HepG2 (cell line): Measurements from ENCODE around the gene WWTR1. TPM values are rescaled to one million over a fixed set of nuclear protein-coding genes. Genes with fewer than 3 reads are reported as not detected.
A peak's percentile ranks its signal among the peaks of the same experiment; 100 is the strongest.

Experiments used
- BRCA1 ChIP-seq: sonication (generic); formaldehyde crosslinking; IDR thresholded peaks from 2 replicates; pipeline ENCODE4 v1.4.0; 2020; ENCODE audit warnings: missing genetic modification reagents
- EHMT2 ChIP-seq: fragments of 200-600 bp; sonication (generic); IDR thresholded peaks from 2 replicates; pipeline ENCODE4 v1.7.0; 2017; ENCODE audit warnings: antibody characterized with exemption, low read depth, low read length, borderline replicate concordance
- HCFC1 ChIP-seq: fragments of 150-350 bp; IDR thresholded peaks from 2 replicates; pipeline ENCODE4 v1.6.1; 2014; ENCODE audit warnings: low read depth, low read length
- HNRNPH1 ChIP-seq: fragments of 200-400 bp; formaldehyde crosslinking; optimal IDR thresholded peaks from 2 replicates; pipeline ENCODE3; 2017; ENCODE audit warnings: mild to moderate bottlenecking, low read depth, low read length
- HOXD1 ChIP-seq: sonication (generic); formaldehyde crosslinking; IDR thresholded peaks from 2 replicates; pipeline ENCODE4 v1.5.0; 2020; ENCODE audit warnings: missing genetic modification reagents
- KMT2B ChIP-seq: IDR thresholded peaks from 2 replicates; pipeline ENCODE4 v1.6.1; 2016; ENCODE audit warnings: missing genetic modification reagents, missing compliant biosample characterization
- MED8 ChIP-seq: sonication (generic); formaldehyde crosslinking; IDR thresholded peaks from 2 replicates; pipeline ENCODE4 v1.8.1; 2023; ENCODE audit warnings: mild to moderate bottlenecking, missing genetic modification reagents; ENCODE audit not compliant: insufficient replicate concordance
- MLLT10 ChIP-seq: sonication (generic); formaldehyde crosslinking; IDR thresholded peaks from 2 replicates; pipeline ENCODE4 v1.4.0; 2020; ENCODE audit warnings: missing genetic modification reagents
- NFE2 ChIP-seq: sonication (generic); formaldehyde crosslinking; IDR thresholded peaks from 2 replicates; pipeline ENCODE4 v1.4.0; 2020; ENCODE audit warnings: missing genetic modification reagents
- NFE2L2 ChIP-seq: fragments of 150-350 bp; IDR thresholded peaks from 2 replicates; pipeline ENCODE4 v1.6.1; 2014; ENCODE audit warnings: low read length
- POLR2AphosphoS5 ChIP-seq: IDR thresholded peaks from 2 replicates; pipeline ENCODE4 v1.6.1; 2012; ENCODE audit warnings: low read depth, low read length
- RXRB ChIP-seq: IDR thresholded peaks from 2 replicates; pipeline ENCODE4 v1.6.1; 2016; ENCODE audit warnings: borderline replicate concordance, missing genetic modification reagents, missing compliant biosample characterization
- SNAI1 ChIP-seq: sonication (generic); formaldehyde crosslinking; IDR thresholded peaks from 2 replicates; pipeline ENCODE4 v1.5.0; 2020; ENCODE audit warnings: mild to moderate bottlenecking, missing genetic modification reagents, borderline replicate concordance
- SUZ12 ChIP-seq: fragments of 150-350 bp; IDR thresholded peaks from 2 replicates; pipeline ENCODE4 v1.6.1; 2014; ENCODE audit warnings: low read depth, low read length
- TBX3 ChIP-seq: fragments of 450-650 bp; IDR thresholded peaks from 2 replicates; pipeline ENCODE4 v1.6.1; 2017; ENCODE audit warnings: antibody characterized with exemption, mild to moderate bottlenecking, inconsistent platforms, borderline replicate concordance
- TCF7L2 ChIP-seq: IDR thresholded peaks from 2 replicates; pipeline ENCODE4 v1.6.1; 2011; ENCODE audit warnings: mild to moderate bottlenecking, low read depth, low read length, moderate library complexity
- ZNF121 ChIP-seq: sonication (generic); formaldehyde crosslinking; IDR thresholded peaks from 2 replicates; pipeline ENCODE4 v1.5.0; 2020; ENCODE audit warnings: mild to moderate bottlenecking, missing genetic modification reagents
- ZNF292 ChIP-seq: sonication (generic); formaldehyde crosslinking; IDR thresholded peaks from 2 replicates; pipeline ENCODE4 v1.8.1; 2022; ENCODE audit warnings: mild to moderate bottlenecking, low read depth, missing genetic modification reagents, borderline replicate concordance
- ZNF30 ChIP-seq: sonication (generic); formaldehyde crosslinking; IDR thresholded peaks from 2 replicates; pipeline ENCODE4 v1.5.0; 2020; ENCODE audit warnings: mild to moderate bottlenecking, missing genetic modification reagents
- ZNF333 ChIP-seq: sonication (generic); formaldehyde crosslinking; IDR thresholded peaks from 2 replicates; pipeline ENCODE4 v1.4.0; 2020; ENCODE audit warnings: mild to moderate bottlenecking, missing genetic modification reagents, borderline replicate concordance
- ZNF556 ChIP-seq: sonication (generic); formaldehyde crosslinking; IDR thresholded peaks from 2 replicates; pipeline ENCODE4 v1.4.0; 2020; ENCODE audit warnings: mild to moderate bottlenecking, missing genetic modification reagents, borderline replicate concordance
- ZNF766 ChIP-seq: sonication (generic); formaldehyde crosslinking; IDR thresholded peaks from 2 replicates; pipeline ENCODE4 v1.5.0; 2020; ENCODE audit warnings: missing genetic modification reagents, borderline replicate concordance
- ZNF775 ChIP-seq: sonication (generic); formaldehyde crosslinking; IDR thresholded peaks from 2 replicates; pipeline ENCODE4 v1.4.0; 2020; ENCODE audit warnings: missing genetic modification reagents, mild to moderate bottlenecking, moderate library complexity, borderline replicate concordance
- ZSCAN12 ChIP-seq: sonication (generic); formaldehyde crosslinking; IDR thresholded peaks from 2 replicates; pipeline ENCODE4 v1.9.0; 2021; ENCODE audit warnings: mild to moderate bottlenecking, missing genetic modification reagents
- polyA plus RNA-seq, 8 experiments: library from polyadenylated mRNA; depleted of rRNA in 3 of 8; stranded (reverse) in 7 of 8; unstranded in 1 of 8; fragments of >200 nt; fragmentation: Illumina TruSeq in 4 of 8; extraction: Trizol in 4 of 8; gene quantifications; 2 replicates each; pipeline versions ENCODE4 v1.2.1 to v1.2.3, GENCODE V29; 2011 to 2016; ENCODE audit warnings: low read depth in 4 of 8, missing spikeins in 1 of 8, mixed read lengths in 1 of 8; ENCODE audit not compliant: insufficient read depth in 1 of 8
- total RNA-seq, 5 experiments: library from RNA; depleted of rRNA; stranded (reverse); fragments of >200 nt; fragmentation: Illumina TruSeq; extraction: Trizol; gene quantifications; 2 replicates each; pipeline ENCODE4 v1.2.3, GENCODE V29; 2016; ENCODE audit warnings: low read depth in 1 of 5
- TF ChIP-seq, protein P1 (sequence below): sonication (generic); formaldehyde crosslinking; IDR thresholded peaks from 2 replicates; pipeline ENCODE4 v1.8.0; 2022; ENCODE audit warnings: missing genetic modification reagents, low read depth, mild to moderate bottlenecking, borderline replicate concordance
- TF ChIP-seq, protein P2 (sequence below): IDR thresholded peaks from 2 replicates; pipeline ENCODE4 v1.6.1; 2018; ENCODE audit warnings: missing genetic modification reagents
- TF ChIP-seq, protein P3 (sequence below): sonication (generic); formaldehyde crosslinking; IDR thresholded peaks from 2 replicates; pipeline ENCODE4 v1.8.0; 2022; ENCODE audit warnings: mild to moderate bottlenecking, missing genetic modification reagents, moderate library complexity

The WWTR1 gene
- total and polyA plus RNA-seq, 2 of the 13 experiments (the other 11 are each of a cell fraction or from before 2014, with no cell fraction given), result 19.7 to 139 TPM

DNA sequence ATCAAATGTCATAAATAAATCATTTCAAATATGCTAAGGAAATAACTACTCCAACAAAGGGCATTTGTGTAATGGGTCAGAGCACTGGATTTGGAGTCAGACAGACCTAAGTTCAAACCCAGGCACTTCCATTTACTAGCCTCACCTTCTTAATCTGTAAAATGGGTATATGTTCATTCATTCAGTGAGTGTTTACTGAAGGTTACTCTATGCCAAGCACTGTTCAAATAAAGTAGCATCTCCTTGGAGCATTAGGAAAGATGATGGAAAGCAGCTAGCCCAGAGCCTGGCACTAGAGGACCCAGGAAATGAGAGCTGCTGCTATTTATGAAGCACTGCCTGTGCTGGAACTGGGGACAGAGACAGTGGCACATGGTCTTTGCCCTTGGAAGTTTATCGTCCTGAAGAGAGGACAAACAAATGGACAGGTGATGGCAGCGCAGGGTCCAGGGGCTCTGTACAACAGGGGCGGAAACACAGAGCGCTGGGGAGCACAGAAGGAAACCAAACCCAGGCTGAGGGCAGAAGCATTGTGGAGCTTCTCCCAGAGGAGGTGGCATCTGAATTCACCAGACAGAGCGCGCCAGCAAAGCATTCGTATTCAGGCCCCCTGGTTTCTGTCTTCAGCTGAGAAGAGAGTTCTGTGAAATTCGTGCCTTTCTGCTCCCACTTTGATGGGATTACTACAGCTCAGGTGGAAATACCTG lies 164.4 kb downstream of the WWTR1 start (continued):
- TF ChIP-seq HOXD1 (CRISPR knock-in tag) (no peak), MED8 (no peak), ZNF333 (CRISPR knock-in tag) (no peak), ZSCAN12 (no peak), ZNF30 (CRISPR knock-in tag) (no peak), TCF7L2 (no peak), HNRNPH1 (no peak), ZNF556 (peak; percentile 45; the same call in 1 of the 2 replicates), KMT2B (CRISPR knock-in tag) (0 out of 2 replicates have a peak, but pooled peaks have one; percentile 13), ZNF766 (CRISPR knock-in tag) (peak; percentile 46; the same call in 1 of the 2 replicates), BRCA1 (CRISPR knock-in tag) (no peak), ZNF121 (CRISPR knock-in tag) (no peak), ZNF292 (CRISPR knock-in tag) (peak; percentile 93; the same call in 1 of the 2 replicates), RXRB (CRISPR knock-in tag) (peak; percentile 78; the same call in 1 of the 2 replicates), NFE2 (CRISPR knock-in tag) (no peak), SUZ12 (no peak), SNAI1 (CRISPR knock-in tag) (no peak), MLLT10 (no peak), POLR2AphosphoS5 (peak; percentile 43; the same call in 1 of the 2 replicates), NFE2L2 (no peak), ZNF775 (CRISPR knock-in tag) (no peak), TBX3 (no peak), EHMT2 (no peak), HCFC1 (no peak)
- TF ChIP-seq, protein P1, sequence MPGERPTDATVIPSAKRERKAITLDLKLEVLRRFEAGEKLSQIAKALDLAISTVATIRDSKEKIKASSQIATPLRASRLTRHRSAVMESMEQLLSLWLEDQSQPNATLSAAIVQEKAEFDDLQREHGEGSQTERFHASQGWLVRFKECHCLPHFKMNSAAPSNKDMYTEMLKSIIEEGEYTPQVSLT, result no peak
- TF ChIP-seq, protein P2, sequence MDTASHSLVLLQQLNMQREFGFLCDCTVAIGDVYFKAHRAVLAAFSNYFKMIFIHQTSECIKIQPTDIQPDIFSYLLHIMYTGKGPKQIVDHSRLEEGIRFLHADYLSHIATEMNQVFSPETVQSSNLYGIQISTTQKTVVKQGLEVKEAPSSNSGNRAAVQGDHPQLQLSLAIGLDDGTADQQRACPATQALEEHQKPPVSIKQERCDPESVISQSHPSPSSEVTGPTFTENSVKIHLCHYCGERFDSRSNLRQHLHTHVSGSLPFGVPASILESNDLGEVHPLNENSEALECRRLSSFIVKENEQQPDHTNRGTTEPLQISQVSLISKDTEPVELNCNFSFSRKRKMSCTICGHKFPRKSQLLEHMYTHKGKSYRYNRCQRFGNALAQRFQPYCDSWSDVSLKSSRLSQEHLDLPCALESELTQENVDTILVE (CRISPR knock-in tag), result no peak
- TF ChIP-seq, protein P3, sequence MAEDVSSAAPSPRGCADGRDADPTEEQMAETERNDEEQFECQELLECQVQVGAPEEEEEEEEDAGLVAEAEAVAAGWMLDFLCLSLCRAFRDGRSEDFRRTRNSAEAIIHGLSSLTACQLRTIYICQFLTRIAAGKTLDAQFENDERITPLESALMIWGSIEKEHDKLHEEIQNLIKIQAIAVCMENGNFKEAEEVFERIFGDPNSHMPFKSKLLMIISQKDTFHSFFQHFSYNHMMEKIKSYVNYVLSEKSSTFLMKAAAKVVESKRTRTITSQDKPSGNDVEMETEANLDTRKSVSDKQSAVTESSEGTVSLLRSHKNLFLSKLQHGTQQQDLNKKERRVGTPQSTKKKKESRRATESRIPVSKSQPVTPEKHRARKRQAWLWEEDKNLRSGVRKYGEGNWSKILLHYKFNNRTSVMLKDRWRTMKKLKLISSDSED (CRISPR knock-in tag), result no peak
